ENCODE results near the gene EGFL7.

DNA sequence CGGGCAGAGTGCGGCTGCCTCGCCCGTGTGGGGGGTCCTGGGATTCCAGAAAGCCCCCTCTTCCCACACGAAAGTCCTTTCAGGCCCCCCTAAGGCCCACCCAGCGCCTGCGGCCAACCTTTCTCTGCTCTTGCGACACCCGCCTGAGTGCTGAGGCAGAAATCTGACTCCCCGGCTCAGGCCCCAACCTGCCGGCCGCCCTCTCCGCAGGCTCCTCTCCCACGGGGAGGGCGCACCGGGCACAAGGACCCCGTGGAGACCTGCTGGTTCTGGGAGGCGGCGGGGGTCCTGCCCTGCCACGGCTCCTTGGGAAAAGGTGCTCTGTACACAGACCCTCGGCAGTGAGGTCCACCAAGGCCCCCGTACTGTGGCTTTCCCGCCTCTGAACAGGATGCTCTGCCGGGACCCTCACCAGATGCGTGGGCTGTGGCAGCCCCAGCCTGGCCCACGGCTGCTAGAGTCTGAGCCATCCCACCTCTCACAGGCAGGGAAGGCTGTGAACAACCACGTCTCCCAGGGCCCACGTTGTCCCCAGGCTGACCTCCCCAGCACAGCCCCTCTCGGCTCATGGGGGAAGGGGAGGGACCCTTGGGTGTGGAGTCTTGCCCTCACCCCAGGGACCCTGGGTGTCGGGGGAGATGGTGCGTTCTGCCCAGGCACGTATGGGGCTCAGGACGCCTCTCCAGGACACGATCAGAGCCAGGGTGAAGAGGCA is 41.5 kb upstream of the EGFL7 start:
- no peak for TF ChIP-seq POLR2A (IDR thresholded peaks at IDR 0.05)
- TF ChIP-seq, protein P1, sequence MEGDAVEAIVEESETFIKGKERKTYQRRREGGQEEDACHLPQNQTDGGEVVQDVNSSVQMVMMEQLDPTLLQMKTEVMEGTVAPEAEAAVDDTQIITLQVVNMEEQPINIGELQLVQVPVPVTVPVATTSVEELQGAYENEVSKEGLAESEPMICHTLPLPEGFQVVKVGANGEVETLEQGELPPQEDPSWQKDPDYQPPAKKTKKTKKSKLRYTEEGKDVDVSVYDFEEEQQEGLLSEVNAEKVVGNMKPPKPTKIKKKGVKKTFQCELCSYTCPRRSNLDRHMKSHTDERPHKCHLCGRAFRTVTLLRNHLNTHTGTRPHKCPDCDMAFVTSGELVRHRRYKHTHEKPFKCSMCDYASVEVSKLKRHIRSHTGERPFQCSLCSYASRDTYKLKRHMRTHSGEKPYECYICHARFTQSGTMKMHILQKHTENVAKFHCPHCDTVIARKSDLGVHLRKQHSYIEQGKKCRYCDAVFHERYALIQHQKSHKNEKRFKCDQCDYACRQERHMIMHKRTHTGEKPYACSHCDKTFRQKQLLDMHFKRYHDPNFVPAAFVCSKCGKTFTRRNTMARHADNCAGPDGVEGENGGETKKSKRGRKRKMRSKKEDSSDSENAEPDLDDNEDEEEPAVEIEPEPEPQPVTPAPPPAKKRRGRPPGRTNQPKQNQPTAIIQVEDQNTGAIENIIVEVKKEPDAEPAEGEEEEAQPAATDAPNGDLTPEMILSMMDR (IDR thresholded peaks at IDR 0.05): no peak
